ENCODE data around the gene CD6. TPM values are rescaled to one million over a fixed set of nuclear protein-coding genes. Genes with fewer than 3 reads are reported as not detected.

Gene CD6
- total RNA-seq, 4 donors from 2014 or later, result 0.33 to 4.0 (median 1.1) TPM

DNA sequence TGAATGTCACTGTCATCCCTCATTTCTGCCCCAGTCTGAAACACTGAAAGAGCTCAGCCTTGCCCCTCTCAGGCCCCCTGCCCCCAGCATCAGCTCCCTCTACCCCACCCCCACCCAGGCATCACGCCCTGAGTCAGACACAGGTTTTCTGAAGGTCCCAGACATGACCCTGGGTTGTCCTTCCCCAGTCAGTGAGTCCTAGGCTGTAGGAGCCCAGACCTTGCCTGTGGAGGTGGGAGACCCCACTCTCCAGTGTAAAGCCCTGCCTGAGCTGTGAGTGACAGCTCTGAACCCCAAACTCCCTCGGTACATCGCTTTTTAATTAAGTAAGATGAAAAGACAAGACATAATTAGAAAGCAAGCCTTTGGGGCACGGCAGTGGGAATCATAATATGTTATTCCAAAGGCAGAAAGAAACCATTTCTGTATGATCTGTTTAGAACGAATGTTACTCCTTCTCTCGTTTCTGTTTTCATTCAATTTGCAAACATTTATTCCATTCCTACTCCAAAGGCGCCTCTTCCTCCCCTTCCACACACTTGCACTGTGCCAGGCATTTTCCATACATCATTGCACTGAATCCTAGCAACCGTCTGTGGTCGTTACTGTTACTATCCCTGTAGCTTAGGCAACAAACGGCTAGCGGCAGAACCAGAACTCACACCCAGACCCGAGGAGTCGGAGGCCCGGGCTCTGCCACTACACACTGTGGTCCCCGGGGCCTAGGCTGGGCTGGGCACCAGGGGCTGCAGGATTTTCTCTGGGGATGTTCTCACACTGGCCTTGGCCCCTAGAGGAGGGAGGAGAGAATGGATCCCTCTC is 63.4 kb downstream of the CD6 start:
- TF ChIP-seq, protein P1, sequence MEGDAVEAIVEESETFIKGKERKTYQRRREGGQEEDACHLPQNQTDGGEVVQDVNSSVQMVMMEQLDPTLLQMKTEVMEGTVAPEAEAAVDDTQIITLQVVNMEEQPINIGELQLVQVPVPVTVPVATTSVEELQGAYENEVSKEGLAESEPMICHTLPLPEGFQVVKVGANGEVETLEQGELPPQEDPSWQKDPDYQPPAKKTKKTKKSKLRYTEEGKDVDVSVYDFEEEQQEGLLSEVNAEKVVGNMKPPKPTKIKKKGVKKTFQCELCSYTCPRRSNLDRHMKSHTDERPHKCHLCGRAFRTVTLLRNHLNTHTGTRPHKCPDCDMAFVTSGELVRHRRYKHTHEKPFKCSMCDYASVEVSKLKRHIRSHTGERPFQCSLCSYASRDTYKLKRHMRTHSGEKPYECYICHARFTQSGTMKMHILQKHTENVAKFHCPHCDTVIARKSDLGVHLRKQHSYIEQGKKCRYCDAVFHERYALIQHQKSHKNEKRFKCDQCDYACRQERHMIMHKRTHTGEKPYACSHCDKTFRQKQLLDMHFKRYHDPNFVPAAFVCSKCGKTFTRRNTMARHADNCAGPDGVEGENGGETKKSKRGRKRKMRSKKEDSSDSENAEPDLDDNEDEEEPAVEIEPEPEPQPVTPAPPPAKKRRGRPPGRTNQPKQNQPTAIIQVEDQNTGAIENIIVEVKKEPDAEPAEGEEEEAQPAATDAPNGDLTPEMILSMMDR (IDR thresholded peaks at IDR 0.05; ENCODE audit: low read depth), result no peak

DNA sequence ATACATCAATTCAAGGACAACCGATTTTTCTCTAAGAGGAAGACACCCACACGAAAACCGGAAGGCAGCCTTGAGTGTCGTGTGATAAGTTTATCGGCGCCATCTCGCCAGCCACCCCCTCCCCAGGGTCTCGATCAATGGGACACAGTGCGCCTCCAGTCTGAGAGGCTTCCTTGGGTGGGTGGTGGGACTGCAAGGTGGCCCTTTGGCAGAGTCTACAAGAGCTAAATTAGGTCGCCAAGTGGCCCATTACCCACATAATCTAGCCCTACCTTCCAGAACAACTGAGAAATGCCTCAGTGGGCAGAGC is 64.0 kb downstream of the CD6 start:
- TF ChIP-seq, protein P1 (IDR thresholded peaks at IDR 0.05; ENCODE audit: low read depth), result no peak

DNA sequence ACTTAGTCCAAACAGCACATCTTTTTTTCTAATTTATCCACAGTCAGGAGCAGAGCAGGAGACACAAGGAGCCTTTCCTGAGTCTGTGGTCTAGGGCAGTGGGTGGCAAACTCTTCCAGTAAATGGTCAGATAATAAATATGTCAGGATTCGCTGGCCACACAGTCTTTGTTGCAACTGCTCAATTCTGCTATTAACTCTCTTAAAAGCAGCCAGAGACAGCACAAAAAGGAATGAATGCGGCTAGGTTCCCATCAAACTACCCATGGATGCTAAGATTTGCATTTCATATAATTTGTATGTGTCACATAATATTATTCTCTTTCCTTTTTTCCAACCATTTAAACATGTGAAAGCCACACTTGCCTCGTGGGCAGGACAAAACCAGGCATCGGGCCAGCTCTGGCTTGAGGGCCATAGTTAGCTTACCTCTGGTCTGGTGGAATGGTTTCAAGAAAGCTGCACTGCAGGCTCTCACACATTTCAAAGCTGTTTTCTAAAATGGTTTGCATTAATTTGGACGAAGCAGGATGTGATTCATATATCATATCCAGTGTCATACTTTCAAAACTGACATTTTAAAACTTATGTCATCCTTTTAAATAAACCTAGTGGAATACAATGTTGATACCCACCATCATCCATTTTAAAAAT is 66.1 kb downstream of the CD6 start:
- TF ChIP-seq, protein P1 (IDR thresholded peaks at IDR 0.05; ENCODE audit: low read depth), result no peak

DNA sequence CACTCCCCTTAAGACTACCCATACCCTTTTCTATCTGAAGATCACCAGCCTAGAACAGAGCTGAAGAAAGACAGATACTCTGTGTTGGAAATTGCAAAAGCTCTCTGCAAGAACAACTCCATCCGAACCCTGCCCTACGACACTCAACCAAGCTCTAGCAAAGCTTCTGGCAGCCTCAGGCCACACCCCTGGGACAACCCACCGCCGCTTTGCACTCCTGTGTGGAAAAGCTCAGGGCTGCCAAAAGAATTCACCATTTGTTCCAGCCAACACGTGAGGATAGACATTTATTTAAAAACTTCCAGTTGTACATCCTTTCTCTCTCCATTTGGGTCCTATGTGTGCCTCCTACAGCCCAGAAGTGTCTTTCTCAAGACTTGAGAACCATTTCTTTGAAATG is 68.4 kb downstream of the CD6 start:
- TF ChIP-seq, protein P1 (IDR thresholded peaks at IDR 0.05; ENCODE audit: low read depth), result no peak

DNA sequence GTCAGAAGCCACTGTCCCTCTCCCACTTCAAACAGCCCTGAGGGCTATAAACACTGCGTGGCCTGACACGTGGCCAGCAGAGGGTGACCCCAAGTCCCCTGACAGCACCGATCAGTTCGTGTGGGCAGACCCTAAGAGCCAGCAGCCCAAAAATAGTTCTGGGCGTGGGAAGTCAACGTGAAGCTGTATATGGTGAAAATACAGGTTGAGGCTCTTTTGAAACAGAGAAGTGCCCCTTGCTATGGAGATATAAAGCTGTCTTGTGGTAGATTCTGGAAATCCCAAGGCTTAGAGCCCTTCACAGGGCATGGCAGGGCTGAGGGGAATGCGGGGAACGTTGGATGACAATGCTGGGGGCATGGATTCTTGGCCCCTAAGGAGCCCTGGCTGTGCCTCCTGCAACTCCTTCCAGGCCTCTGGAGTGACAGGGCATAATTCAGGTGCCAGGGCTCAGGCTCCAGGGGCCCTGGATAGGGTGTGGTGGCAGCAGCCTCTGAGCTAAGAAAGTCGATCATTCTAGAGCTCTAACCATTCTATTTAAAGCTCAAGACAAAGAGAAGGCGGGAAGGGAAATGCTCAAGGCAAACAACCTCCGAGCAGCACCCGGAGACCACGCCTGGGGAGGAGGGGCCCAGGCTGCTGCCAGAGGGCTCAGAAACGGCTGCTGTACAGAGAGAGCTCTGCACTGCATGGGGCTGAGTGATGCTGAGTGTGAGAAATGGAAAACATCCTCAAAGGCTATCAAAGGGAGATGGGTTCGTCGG is 70.5 kb downstream of the CD6 start:
- TF ChIP-seq, protein P1 (IDR thresholded peaks at IDR 0.05; ENCODE audit: low read depth), result no peak

DNA sequence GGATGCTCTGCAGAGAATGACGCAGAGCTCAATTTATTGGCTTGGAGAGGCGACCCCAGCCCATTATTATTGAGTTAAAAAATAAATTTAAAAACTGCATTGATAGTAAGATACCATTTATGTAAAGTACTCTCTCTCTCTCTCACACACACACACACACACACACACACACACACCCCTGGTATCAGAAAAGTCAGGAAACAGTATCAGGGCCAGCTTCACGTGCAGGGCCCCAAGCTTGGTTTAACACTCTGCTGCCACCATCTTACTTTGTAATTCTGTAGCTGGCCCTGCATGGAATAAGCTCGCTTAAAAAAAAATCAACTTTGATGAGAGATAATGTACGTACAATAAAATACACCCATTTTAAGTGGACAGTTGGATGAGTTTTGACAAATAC is 71.1 kb downstream of the CD6 start:
- TF ChIP-seq, protein P1 (IDR thresholded peaks at IDR 0.05; ENCODE audit: low read depth), result no peak

DNA sequence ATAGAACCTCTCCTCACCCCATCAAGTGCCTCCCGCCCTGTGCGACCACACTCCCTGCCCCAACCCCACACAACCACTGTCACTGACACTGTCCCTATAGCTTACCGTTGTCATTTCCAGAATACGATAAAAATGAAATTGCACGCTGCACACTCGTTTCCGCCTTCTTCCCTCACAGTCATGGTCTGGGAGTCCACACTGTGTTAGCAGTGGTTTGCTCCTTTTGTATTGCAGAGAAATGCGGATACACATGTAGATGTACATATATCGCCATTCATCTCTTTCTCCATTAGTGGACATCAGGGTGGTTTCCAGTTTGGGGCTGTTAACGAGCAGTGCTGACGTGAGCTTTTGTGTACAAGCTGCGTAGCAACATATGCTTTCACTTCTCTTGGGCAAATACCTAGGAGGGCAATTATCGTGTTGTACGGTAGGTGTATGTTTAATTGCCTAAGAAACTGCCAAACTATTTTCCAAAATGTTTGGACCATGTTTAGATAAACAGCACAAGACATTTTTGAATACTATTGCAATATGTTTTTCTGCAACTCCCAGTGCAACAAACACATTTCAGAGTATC is 71.6 kb downstream of the CD6 start:
- TF ChIP-seq, protein P1 (IDR thresholded peaks at IDR 0.05; ENCODE audit: low read depth), result no peak
